ENCODE data around the gene OGT.
"Not testable (repeated sequence)": the region's sequence is repeated elsewhere in the genome, so short reads cannot be mapped to it uniquely, and the experiment has no call there.

Gene OGT

GRCh38 chrX:71532753-71533425 is at the start of gene OGT:
TSS of gene OGT (plus strand) at chrX:71533104. CDS start at chrX:71533300, 196 bp downstream.
- intact Hi-C loops (cut with DNase I), result loop anchor here (10.0 kb wide), 1 partner anchor 168 kb away; the partner anchor contains the start of gene TAF1
- peak; percentile 83 to 98 (median 90) for DNase-seq

GRCh38 chrX:71487814-71488213 is 45.1 kb upstream of the OGT start:
- intact Hi-C loops (cut with DNase I), result no loop called here
- DNase-seq, result no peak

GRCh38 chrX:71489540-71489939 is 43.4 kb upstream of the OGT start:
- DNase-seq, result no peak
- intact Hi-C loops (cut with DNase I), result no loop called here

- DNase-seq, result peak in 7 of 10 donors; percentile 2 to 87 (median 31)
- intact Hi-C loops (cut with DNase I), result no loop called here
Observed at GRCh38 chrX:71492231-71493065, 40.5 kb upstream of the OGT start.

GRCh38 chrX:71493111-71493613 is 39.7 kb upstream of the OGT start:
- intact Hi-C loops (cut with DNase I), result no loop called here
- DNase-seq, result no peak

GRCh38 chrX:71495979-71496378 is 36.9 kb upstream of the OGT start:
- DNase-seq; intact Hi-C loops (cut with DNase I): not testable (repeated sequence)

GRCh38 chrX:71496476-71496875 is 36.4 kb upstream of the OGT start:
- no peak for DNase-seq
- intact Hi-C loops (cut with DNase I), result no loop called here

GRCh38 chrX:71502080-71502479 is 30.8 kb upstream of the OGT start:
- intact Hi-C loops (cut with DNase I); DNase-seq: not testable (repeated sequence)

- no peak for DNase-seq
- intact Hi-C loops (cut with DNase I), result no loop called here
Observed at GRCh38 chrX:71504346-71504745, 28.6 kb upstream of the OGT start.

GRCh38 chrX:71509289-71509688 is 23.6 kb upstream of the OGT start:
- DNase-seq, result no peak
- intact Hi-C loops (cut with DNase I), result no loop called here

GRCh38 chrX:71510161-71510560 is 22.7 kb upstream of the OGT start:
- intact Hi-C loops (cut with DNase I), result no loop called here
- no peak for DNase-seq

GRCh38 chrX:71513731-71514130 is 19.2 kb upstream of the OGT start:
- DNase-seq; intact Hi-C loops (cut with DNase I): not testable (repeated sequence)

- DNase-seq, result no peak
- intact Hi-C loops (cut with DNase I), result no loop called here
Observed at GRCh38 chrX:71514367-71515037, 18.4 kb upstream of the OGT start.

GRCh38 chrX:71515038-71515396 is 17.9 kb upstream of the OGT start:
- DNase-seq, result no peak
- intact Hi-C loops (cut with DNase I), result no loop called here

GRCh38 chrX:71525316-71525715 is 7.6 kb upstream of the OGT start:
- intact Hi-C loops (cut with DNase I), result no loop called here
- no peak for DNase-seq

GRCh38 chrX:71532078-71532752 is 689 bp upstream of the OGT start:
- intact Hi-C loops (cut with DNase I), result loop anchor here (10.0 kb wide), 1 partner anchor 167 kb away; the partner anchor contains the start of gene TAF1
- DNase-seq, result no peak

GRCh38 chrX:71533516-71533850 is 579 bp downstream of the OGT start:
- intact Hi-C loops (cut with DNase I), result loop anchor here (10.0 kb wide), 1 partner anchor 169 kb away; the partner anchor contains the start of gene TAF1
- DNase-seq, result peak in 1 of 10 donors; percentile 8

- intact Hi-C loops (cut with DNase I), result loop anchor here (10.0 kb wide), 1 partner anchor 169 kb away; the partner anchor contains the start of gene TAF1
- DNase-seq, result peak in 7 of 10 donors; percentile 24 to 90 (median 38)
Observed at GRCh38 chrX:71533851-71534561, 1.1 kb downstream of the OGT start.

- intact Hi-C loops (cut with DNase I), result loop anchor here (10.0 kb wide), 1 partner anchor 170 kb away; the partner anchor contains the start of gene TAF1
- DNase-seq, result no peak
Observed at GRCh38 chrX:71534773-71535544, 2.1 kb downstream of the OGT start.

Measured in posterior cingulate gyrus (tissue), 11 donors.